GM12874 (cell line): ENCODE data around the gene CLRN1.

ENCODE experiments used
- TF ChIP-seq, protein P1 (sequence below): IDR thresholded peaks from 2 replicates; pipeline ENCODE4 v1.5.1; 2011; ENCODE audit warnings: low read depth, mild to moderate bottlenecking, control low read depth, low read length, moderate library complexity; ENCODE audit not compliant: insufficient read depth

Gene CLRN1

GRCh38 chr3:150917951-150918350 lies 54.6 kb downstream of the CLRN1 start:
- TF ChIP-seq, protein P1, sequence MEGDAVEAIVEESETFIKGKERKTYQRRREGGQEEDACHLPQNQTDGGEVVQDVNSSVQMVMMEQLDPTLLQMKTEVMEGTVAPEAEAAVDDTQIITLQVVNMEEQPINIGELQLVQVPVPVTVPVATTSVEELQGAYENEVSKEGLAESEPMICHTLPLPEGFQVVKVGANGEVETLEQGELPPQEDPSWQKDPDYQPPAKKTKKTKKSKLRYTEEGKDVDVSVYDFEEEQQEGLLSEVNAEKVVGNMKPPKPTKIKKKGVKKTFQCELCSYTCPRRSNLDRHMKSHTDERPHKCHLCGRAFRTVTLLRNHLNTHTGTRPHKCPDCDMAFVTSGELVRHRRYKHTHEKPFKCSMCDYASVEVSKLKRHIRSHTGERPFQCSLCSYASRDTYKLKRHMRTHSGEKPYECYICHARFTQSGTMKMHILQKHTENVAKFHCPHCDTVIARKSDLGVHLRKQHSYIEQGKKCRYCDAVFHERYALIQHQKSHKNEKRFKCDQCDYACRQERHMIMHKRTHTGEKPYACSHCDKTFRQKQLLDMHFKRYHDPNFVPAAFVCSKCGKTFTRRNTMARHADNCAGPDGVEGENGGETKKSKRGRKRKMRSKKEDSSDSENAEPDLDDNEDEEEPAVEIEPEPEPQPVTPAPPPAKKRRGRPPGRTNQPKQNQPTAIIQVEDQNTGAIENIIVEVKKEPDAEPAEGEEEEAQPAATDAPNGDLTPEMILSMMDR: no peak

DNA sequence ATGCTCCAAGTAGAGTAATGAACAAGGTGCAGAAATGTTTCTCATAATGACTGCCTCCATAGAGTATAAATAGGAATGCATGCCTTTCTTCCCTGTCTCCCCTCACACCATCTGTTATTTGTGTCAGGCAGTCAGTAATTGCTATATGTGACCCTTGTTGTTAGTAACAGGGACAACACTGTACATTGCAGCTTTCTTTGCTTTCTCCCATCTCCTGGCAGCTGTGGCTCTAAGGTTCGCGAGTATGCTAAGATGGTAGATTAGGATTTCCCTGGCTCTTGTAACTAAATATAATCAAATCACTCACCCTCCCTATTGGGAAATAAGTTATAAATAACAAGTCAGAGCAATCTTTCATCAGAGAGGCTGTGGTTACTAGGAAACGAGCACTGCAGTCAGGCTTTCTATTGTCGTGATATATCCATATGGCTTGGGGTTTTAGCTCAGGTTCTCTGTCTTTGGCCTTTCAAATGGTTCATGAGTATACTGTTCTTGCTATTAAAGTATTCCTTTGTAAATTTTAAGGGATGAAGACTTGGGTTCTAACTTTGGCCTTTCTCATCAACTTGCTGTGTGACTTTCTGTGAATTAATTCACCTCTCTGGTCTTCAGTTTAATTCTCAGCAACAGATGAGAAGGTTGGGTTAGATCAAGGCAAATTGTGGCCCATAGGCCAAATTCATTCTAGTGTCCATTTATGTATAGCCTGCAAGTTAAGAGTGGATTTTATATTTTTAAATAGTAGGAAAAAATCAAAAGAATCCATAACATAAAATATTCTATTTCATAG lies 59.2 kb downstream of the CLRN1 start:
- TF ChIP-seq, protein P1: no peak

- TF ChIP-seq, protein P1: no peak
Observed at GRCh38 chr3:150912501-150912900, 60.0 kb downstream of the CLRN1 start.

GRCh38 chr3:150911771-150912170 lies 60.8 kb downstream of the CLRN1 start:
- TF ChIP-seq, protein P1: no peak

DNA sequence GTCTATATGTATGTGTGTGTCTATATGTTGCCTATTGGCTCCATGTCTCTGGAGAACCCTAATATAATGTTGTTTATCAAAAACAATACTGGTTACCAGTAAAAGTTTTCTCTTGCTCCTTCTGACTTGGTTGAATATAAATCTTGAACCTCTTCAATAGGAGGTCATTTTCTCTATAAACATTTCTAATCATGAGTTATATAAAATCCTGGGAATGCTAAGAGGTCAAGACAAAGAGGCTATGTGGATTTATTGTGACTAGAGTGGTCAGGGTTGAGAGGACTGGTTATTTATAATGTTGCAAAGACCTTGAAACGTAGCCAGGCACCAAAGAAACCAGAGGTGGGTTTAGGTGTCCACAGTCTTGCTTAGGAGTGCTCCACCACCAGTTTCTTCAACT lies 66.1 kb downstream of the CLRN1 start:
- TF ChIP-seq, protein P1: no peak

DNA sequence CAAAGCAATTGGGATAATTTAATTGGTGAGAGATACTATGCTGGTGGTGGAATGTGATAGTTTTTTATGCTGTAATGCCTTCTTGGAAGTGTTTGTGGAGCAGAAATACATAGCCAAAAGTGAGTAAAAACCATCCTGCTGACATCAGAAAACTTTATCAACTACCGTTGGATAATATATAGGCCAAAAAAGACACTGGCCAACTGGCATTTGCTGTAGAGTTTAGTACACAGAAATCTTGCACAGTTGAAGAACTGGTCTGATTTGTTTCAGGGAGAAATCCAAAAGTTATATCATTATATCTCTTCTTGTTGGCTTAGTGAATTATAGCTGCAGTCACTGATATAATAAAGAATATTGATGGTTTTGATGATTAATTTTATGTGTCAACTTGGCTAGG lies 66.8 kb downstream of the CLRN1 start:
- TF ChIP-seq, protein P1: no peak

- TF ChIP-seq, protein P1: no peak
Observed at GRCh38 chr3:150905339-150905738, 67.2 kb downstream of the CLRN1 start, which contains the start of gene MINDY4B. Gene MINDY4B (minus strand): TSS chr3:150905439. CDS start chr3:150905439, 0 bp downstream.
